Right hindlimb (tissue), 1 donor: ENCODE results near the gene CIB4.

Source experiments
- DNase-seq: peaks from one replicate; pipeline ENCODE4 v3.0.0-alpha.2; 2018

CIB4 gene

DNA sequence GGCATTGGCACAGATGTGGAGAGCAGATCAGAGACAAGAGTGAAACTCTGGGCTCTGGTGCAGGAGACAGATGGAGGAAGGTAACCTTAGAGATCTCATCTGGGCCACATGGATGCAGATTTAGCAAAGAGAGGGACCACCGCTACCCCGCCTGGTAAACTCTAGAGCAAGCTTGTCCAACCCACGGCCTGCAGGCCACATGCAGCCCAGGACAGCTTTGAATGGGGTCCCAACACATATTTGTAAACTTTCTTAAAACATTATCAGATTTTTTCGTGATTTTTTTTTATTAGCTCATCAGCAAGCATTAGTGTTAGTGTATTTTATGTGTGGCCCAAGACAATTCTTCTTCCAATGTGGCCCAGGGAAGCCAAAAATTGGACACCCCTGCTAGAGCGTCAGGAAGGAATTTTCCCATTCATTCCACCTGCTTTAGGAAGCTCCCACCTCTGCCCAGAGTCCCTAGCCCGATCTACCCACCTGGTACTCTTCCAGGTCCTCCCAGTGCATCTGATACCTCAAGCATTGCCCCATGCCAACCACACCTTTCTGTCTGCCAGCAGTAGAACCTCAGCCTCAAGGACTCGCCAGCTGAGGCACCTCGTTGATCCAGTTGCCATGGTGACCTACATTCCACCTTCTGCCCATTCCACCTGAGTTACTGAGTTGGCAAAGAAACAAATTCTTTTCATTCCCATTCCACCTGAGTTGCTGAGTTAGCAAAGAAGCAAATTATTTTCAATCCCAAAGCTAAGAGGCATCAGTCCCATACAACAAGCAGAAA lies at the start of gene CIB4:
Gene CIB4 (minus strand): TSS at position 586 of the 784 bp plus-strand sequence. CDS start 52 bp downstream, at position 534.
- DNase-seq = no peak

DNA sequence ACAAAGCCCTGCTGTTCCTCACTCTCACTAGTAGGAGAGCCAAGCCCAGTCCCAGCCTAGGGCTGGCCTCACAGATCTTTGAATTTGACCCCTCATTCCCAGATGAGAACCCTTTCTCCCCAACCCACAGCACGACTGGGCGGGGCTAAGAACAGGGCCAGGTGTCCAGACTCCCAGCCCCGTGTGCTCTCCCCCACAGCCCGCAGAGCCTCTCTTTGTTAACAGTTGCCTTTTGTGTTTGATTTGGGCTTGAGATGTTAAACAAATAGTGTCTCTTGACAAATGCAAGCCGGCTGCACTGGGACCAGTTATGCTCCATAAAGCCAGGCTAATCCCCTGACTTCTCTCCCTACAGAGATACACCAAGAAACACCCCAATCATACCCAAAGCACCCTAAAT lies 46.6 kb upstream of the CIB4 start:
- no peak for DNase-seq

DNA sequence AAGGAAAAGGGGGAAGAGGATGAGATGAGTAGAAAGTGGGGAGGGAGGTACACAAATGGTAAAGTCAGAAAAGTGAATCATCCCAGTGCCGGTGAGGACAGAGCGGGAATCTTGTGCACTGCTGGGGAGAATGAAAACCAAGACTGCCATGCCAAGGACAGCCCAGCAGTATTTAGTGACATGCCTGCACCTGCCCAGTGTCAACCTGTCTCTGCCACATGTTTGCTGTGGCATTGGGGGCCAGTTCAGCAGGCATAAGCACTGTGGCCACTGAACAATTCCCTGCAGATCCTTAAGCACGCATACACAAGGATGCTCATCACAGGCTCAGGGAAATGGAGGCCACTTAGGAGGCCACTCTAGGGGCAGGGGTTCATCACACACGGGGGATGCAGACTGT lies 46.2 kb upstream of the CIB4 start:
- DNase-seq = no peak

DNA sequence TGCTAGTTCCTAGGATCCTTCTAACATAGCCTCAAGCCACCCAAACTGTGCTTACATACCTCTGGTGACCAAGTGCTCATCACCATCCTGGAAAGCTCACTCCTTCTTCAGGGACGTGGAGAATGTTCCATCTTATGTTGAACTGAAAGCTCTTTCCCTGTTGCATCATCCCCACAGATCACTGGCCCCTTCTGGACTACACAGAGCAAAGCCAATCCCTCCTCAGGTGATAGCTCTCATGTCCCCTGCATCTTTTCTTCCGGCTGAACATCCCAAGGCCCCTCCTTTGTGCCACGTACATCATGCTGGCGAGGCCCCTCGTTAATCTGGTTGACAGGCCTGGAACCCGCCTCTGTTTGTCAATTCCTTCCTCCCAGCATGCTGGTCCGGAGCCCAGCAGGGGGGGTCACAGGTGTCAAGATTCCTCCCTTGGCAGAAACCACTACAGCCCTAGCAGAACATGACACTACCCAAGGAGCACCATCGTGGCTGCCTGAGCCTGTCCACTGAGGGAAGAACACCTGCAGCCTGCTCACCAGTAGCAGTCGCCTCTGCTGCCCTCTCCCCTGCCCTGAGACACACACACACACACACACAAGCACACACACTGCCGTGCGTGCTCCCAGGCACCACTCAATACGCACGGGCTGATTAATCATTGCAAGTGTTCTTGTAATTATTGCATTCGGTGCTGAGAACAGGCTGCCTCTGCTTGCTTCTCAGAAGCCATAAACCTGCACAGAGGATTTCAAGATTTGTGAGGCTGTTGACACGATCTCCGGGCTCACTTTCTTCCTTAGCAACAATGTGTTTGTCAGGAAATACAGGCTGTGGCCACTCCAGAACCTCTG lies 45.0 kb upstream of the CIB4 start:
- peak; percentile 31 for DNase-seq

DNA sequence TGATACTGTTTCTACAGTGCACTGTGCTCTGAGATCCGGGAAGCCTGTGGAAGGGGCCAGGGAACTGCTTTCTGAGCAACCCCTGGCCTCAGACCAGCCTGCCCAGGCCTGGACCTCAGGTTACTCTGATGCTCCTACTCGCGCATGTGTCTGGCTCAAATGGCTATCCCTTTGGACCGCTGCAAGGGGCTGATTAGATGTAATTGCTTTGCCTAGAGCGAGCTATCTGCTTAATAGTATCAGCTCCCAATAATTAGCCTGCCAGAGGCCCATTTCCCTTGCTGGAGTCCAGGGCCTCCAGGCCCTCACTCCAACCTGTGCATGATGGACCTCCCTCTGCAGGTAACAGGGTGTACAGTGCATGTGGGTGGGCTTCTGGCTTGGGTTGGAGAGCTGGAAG lies 44.2 kb upstream of the CIB4 start:
- no peak for DNase-seq

DNA sequence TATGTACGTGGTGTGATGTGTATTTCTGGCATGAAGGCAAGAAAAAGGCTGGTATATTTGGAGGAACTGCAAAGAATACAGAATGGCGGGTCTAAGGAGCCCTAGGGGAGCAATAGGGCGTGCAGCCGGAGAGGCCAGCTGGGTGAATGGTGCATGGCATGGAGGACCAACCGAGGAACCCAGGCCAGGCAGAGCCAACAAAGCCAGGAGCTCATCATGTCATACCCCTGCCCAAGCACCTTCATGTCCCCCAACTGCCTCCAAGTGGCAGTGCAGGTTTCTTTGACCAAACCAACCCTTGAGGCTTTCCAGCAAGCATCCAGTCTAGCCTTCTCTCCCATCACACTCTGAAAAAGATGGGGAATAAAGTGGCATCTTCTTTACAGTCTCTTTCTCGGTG lies 42.4 kb upstream of the CIB4 start:
- no peak for DNase-seq

DNA sequence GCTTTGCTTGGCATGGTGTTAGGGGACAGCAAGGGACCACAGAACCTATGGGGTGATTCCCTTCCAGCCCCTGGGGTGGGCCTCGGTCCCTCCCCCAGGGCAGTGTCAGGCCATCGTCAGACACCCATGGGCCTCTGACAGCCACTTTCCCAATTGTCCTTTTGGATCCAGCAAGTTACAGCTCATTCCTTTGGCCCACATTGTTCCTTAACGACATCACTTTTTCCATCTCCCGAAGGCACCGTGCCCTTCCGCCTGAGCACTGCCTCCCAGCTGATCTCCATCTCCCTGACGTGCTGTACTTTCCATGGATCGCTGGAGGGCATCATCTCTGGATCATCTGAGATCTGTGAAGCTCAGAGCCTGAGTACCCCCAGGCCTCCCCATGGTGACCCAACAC lies 41.0 kb upstream of the CIB4 start:
- DNase-seq = no peak

DNA sequence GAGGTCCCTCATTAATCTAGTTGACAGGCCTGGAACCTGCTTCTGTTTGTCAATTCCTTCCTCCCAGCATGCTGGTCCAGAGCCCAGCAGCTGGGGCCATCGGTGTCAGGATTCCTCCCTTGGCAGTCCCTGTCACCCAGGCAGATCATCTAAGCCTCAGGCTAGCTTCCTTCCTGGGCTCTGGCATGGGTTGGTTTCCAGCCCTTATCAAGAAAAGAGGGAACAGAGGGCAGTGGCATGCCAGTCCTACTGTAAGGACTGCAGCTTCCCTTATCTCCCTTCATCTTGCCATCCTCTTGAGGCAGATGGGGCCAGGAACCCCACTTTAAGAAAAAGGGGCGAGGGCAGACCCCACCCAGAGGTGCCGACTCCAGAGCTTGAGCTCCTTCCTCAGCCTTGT lies 40.5 kb upstream of the CIB4 start:
- DNase-seq = no peak

DNA sequence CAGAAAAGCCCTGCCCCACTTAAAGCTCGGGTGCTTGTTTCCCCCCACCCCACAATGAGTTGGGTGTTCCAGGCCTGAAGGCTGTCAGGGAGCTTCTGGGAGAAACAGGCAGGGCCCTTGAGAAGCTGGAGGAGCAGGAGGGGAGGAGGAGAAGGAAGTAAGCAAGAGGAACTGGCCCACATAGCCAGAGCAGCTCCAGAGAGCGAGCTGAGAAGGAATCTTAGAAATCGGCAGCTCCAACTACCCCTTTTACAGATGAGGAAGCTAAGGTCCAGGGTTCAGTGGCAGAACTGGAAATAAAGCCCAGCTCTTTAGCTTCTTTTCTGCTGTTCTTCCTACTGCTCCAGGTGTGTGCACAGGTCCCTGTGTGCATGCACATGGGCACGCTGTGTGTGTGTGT lies 38.7 kb upstream of the CIB4 start:
- no peak for DNase-seq

DNA sequence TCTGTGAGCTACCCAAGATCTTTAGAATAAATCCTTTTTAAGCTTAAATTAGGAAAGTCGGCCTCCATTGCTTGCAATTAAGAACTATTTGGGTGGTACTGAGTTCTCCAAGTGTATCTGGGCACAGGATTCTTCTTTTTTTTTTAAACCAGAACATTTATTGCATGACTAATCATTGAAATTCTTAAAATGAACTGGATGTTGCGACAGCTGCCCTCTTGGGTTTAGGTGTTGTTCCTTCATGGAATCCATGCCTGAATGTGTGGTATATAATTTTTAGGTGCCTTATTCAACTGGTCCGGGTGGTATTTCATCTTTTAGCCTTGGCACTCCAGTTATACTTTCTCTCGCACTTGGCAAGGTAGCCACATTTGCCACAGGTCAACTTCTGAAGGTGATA lies 36.9 kb upstream of the CIB4 start:
- DNase-seq = no peak

DNA sequence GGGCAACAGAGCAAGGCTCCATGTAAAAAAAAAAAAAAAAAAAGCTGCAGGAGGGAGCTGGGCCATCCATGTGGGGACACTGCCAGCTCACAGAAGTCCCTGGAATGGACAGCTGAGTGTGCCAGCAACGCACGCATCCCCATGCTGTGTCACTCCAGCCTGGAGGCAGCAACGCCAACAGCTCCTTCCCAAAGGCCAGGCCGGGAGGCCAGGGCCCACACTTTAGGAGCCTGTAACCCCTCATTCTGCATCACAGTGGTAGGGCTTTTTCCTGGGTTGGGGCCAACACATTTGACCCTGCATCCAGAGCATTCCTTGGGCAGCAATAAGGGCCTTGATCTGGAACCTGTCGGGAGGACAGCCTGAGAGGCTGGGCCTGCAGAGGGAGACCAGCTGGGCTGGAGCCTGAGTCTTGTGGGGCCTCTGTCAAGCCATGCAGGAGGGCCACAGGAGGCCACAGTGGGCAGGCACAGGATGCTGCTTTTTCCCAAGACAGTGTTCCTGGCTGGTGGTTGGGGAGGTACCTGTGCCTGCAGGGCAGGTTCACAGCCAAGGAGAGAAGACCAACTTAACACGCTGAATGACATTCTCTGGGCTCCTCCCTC lies 34.6 kb upstream of the CIB4 start:
- DNase-seq = no peak

DNA sequence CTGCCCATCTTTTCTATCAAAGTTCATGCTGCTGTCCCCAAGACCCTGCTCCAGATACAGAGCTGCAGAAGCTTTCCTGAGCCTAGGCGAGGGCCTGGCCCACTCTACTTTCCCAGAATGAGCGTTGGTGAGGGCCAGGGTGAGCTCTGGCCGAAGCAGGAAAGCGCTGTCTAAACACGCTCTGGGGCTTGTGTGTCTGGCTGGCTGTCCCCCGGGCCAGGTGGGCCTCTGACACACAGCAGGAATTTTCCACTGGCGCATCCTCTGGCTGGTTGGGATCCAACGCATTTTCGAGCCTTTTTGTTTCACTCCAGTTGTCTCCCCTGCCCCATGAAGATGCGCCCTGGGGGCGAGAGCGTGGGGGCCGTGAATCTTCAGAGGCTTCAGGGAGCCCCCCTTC lies 33.6 kb upstream of the CIB4 start:
- no peak for DNase-seq

DNA sequence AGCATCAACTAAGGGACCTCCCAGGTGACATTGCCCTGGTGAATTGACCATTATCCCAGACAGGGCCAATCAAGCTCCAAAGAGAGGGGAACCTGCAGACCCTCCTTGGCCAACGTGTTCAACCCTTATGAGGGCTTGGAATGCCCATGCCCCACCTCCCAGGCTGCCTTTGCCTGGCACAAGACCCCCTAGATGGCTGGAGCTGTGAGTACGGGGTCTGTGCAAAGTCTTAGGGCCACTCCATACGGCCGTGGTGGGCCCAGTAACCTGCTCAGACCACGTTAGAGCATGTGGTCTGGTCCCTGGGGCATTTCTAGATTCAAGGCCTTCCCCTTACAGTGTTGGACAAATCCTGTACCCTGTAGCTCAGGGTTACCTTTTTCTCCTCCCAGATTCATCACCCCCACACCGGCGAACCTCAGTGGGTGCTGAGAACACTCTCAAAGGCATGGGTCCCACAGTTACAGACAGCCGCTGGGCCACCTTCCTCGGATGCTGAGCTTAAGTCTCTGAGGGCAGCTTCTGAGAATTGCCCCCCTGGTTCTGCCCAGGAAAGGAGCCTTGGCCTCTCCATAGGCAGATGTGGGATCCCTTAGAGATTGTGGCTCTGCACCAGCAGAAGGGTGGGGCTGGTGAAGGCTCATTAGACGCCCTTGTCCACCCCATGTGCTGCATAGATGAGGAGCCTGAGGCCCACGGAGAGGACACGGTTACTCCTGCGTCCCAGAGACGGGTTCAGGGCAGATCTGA lies 33.0 kb upstream of the CIB4 start:
- DNase-seq = no peak

DNA sequence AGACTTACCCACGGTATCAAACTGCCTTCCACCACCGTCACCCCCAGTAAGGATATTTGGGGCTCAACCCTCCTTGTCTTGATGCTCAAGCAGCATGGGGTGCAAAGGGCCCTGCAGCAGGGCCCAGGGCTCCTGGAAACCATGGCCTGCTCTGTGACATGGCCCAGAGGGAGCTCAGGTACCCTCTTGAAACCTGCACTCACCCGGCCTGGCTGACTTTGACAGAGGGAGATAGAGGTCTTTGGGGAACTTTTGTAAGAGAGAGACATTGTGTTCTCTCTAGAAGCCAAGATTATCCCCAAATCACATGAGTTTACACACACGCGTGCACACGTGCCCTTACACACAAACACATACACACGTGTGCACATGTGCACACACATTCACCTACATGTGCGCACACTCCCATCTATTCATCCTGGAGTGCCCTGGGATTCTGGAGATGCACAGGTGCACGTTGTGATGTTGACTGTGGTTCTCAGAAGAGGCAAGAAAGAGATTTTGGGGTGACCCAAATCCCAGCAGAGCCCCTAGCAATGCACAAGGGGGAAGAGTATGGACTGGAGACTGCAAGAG lies 31.7 kb upstream of the CIB4 start:
- no peak for DNase-seq

DNA sequence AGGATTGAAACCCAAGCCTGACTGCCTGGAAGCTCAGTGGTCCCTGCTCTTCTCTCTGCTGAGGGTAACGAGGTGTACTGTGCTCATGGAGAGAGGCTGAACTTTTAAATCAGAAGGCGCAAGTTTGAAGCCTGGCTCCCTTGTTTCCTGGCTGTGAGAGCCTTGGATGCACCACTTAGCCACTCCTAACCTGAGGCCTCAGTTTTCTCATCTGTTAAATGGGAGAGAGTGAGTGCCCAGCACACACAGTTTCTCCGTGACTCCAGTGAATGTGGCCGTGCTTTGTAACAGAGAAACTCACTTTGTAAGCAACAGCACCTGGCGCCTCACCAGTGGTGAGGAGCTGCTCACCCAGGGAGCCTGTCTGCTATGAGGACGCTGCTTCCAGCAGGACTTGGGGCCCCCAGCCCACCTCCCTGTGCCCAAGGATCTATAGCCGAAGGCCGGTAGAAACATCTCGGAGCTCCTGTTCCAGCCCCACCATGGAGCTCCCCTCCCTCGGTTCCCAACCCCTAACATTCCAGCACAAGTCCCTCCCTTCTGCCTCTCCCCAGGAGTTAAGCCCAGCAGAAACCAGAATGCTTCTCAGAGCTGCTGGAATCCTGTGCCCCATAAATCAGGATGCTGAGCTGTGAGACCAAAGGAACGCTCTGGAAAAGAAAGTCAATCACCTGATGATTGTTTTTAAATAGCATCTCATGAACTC lies 31.1 kb upstream of the CIB4 start:
- no peak for DNase-seq

DNA sequence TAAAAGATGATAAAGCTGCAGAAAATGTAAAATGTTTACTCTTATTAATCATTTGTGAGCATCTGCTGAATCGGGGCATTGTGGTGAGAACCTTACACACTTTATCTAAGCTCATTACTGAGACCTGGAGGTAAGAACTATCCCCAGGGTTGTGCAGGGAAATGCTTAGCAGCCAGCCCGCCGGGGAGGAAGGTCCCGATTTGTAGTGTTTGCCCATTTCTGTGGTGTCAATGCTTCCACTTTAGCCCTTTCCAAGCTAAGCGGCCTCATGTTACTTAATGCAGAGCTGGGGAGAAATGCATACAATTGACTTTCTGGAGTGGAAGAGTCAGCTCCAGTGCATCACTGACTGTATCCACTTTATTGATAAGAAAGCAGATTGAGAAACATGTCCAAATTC lies 30.5 kb upstream of the CIB4 start:
- DNase-seq = no peak

DNA sequence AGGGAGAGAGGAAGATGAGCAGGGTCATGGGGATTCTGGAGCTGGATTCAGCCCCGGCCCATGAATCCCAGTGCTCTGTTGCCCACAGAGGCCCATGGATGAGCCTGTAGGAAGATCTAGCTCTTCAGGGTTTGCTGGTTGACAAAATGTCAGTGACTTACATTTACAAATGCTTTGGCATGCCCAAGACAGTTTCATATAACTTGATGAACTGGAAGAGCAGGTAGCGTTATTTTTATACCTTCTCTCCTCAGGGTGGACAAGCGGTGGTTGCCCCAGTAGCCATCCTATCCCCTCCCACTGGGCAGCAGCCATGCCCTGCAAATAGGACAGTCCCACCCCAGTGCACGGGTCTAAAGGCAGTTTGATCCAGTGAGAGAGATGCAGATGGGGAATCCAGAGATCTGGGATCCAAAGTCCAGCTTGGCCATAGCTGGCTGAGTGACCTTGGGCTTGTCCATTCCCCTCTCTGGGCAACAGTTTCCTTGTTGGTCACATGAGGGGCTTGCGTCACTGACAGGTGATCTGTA lies 29.8 kb upstream of the CIB4 start:
- DNase-seq = no peak

DNA sequence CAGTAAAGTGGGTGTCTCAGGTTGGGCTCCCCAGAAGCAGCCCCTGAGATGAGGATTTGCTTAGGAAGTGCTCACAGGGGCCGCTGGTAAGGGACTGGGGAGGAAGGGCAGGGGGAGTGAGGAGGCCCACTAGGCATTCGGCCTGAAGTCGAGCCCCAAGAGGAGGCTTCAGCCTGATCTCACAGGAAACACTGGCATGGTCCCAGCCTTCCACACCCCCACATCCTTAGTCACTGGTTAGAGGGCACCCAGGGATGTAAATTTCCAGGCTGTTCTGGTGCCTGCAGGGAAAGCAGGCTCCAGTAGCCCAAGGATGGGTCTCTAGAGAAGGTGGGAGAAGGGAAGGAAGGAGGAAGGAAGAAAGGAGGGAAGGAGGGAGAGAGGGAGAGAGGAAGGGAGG lies 29.0 kb upstream of the CIB4 start:
- DNase-seq = no peak

DNA sequence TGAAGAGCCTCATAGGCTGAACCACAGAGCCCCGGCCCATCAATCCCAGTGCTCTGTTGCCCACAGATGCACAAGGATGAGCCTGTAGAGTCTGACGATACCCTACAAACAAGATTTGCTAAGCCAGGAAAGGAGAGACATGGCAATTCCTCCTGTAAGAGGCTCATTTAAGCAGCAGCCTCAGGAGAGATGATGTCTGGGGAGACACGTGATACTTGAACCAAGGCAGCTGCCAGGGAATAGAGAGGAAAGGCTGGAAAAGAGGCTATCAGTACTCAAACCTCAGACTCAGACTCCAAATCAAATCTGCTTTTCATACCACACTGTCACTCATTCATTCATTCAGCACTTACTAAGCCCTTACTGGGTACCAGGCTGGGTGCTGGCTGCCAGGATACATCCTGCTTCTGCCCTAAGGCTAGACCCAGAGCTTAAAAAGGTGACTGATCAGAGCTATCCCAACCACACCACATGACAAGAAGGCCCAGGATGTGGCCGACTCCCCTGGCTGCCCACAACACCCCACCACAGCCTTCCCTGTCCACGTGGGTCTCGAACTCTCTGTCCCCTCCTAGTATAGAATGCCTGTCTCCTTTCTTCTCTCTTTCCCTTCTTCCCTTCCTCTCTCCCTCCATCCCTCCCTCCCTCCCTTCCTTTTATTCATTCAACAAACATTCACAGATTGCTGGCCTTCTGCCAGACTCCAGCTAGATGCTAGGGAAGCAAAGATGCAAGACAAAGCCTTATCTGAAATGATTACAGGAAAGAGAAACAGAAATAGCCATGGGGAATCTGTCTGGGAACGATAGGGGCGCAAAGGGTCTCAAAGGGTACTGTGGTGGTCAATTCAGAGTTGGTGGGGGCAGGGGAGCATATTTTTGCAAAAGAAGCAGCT lies 27.9 kb upstream of the CIB4 start:
- no peak for DNase-seq

DNA sequence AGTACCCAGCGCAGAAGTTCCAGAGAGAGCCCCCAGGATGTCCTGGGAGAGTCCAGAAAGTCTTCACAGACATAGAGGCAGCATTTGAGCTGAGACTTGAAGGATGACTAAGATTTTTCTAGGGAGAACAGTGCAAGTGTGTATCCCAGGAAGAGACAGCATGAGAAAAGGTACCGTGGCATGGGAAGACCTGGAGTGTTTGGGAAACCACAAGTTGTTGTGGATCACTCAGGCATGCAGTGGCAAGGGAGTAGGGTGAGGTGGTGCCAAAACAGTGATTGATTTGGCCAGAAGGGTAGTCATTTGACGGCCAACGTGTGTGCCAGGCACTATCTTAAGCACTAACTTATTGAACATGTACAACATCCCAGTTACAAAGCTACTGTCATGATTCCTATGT lies 26.9 kb upstream of the CIB4 start:
- no peak for DNase-seq

DNA sequence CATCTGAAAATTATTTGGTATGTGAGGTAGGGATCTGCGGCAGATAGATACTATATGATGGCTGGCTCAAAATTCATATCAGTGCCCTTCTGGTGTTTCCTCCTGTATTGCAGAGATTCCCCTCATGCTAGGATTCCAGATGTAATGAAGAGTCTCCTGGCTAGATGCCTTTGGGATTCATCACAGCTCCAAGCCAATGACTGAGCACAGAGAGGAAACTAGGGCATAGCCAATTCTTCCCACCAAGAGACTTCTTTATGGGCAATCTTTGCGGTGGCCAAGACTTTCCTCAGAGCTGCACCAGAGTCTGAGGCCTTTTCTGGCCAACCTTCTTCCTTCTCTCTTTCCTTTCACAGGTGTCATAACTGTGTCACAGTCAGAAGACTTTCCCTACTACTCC lies 25.5 kb upstream of the CIB4 start:
- no peak for DNase-seq
